Activated T-cell treated with anti-CD3 and anti-CD28 coated beads, Interleukin-2, amount 50 U/mL, for 48 hours (primary cell): ENCODE data around the gene CFAP20DC.
"Not testable (repeated sequence)": the region's sequence is repeated elsewhere in the genome, so short reads cannot be mapped to it uniquely, and the experiment has no call there.

Experiments
- DNase-seq, 2 experiments: peaks; one replicate each; pipeline ENCODE4 v3.0.0-alpha.2; 2020

CFAP20DC gene

GRCh38 chr3:59016930-59017616 lies 32.8 kb downstream of the CFAP20DC start:
- no peak for DNase-seq

- DNase-seq = no peak
These were observed 36.2 kb downstream of the CFAP20DC start for GRCh38 chr3:59013611-59014010.

- no peak for DNase-seq
These were observed 42.9 kb downstream of the CFAP20DC start for GRCh38 chr3:59006634-59007517.

- no peak for DNase-seq
These were observed 48.1 kb downstream of the CFAP20DC start for GRCh38 chr3:59001675-59002074.

- DNase-seq = no peak
These were observed 50.1 kb downstream of the CFAP20DC start for GRCh38 chr3:58999774-59000160.

GRCh38 chr3:58999134-58999773 lies 50.6 kb downstream of the CFAP20DC start:
- DNase-seq = no peak

- peak; percentile 21 to 30 for DNase-seq
These were observed 51.2 kb downstream of the CFAP20DC start for GRCh38 chr3:58998476-58999117.

- DNase-seq = no peak
These were observed 53.1 kb downstream of the CFAP20DC start for GRCh38 chr3:58996730-58997129.

GRCh38 chr3:58994746-58995330 lies 55.0 kb downstream of the CFAP20DC start:
- peak in 1 of 2 experiments; percentile 22 for DNase-seq

GRCh38 chr3:58993547-58993946 lies 56.3 kb downstream of the CFAP20DC start:
- no peak for DNase-seq

GRCh38 chr3:58991623-58992022 lies 58.2 kb downstream of the CFAP20DC start:
- DNase-seq = no peak

- no peak for DNase-seq
These were observed 58.8 kb downstream of the CFAP20DC start for GRCh38 chr3:58991026-58991425.

GRCh38 chr3:58989955-58990354 lies 59.9 kb downstream of the CFAP20DC start:
- no peak for DNase-seq

- no peak for DNase-seq
These were observed 60.7 kb downstream of the CFAP20DC start for GRCh38 chr3:58989163-58989562.

- DNase-seq = no peak
These were observed 61.8 kb downstream of the CFAP20DC start for GRCh38 chr3:58988041-58988440.

GRCh38 chr3:58986654-58987053 lies 63.2 kb downstream of the CFAP20DC start:
- no peak for DNase-seq

- no peak for DNase-seq
These were observed 70.0 kb downstream of the CFAP20DC start for GRCh38 chr3:58979840-58980239.

- no peak for DNase-seq
These were observed 76.0 kb downstream of the CFAP20DC start for GRCh38 chr3:58973796-58974195.

GRCh38 chr3:58967866-58968265 lies 82.0 kb downstream of the CFAP20DC start:
- DNase-seq = not testable (repeated sequence)

GRCh38 chr3:58965865-58966264 lies 84.0 kb downstream of the CFAP20DC start:
- DNase-seq = no peak

- no peak for DNase-seq
These were observed 85.8 kb downstream of the CFAP20DC start for GRCh38 chr3:58963928-58964503.

- no peak for DNase-seq
These were observed 87.0 kb downstream of the CFAP20DC start for GRCh38 chr3:58962816-58963215.
